NT2/D1 (cell line): ENCODE measurements around the gene TRIM33.

Experiments used
- DNase-seq: peaks from one replicate; pipeline ENCODE4 v3.0.0-alpha.2; 2011; ENCODE audit warnings: low read depth, low spot score
- H3K27me3 ChIP-seq: 2 replicates; pipeline ENCODE4 v1.6.0; 2011; ENCODE audit warnings: mild to moderate bottlenecking; ENCODE audit not compliant: insufficient read length, insufficient read depth
- H3K36me3 ChIP-seq: 2 replicates; pipeline ENCODE4 v1.6.1; 2011; ENCODE audit warnings: mild to moderate bottlenecking, low read length, mixed read lengths; ENCODE audit not compliant: insufficient read depth, insufficient read length
- H3K4me1 ChIP-seq: 2 replicates; pipeline ENCODE4 v1.5.1; 2011; ENCODE audit not compliant: insufficient read depth, insufficient read length
- H3K4me3 ChIP-seq: 2 replicates; pipeline ENCODE4 v1.5.1; 2011; ENCODE audit warnings: low read depth; ENCODE audit not compliant: insufficient read length
- H3K9ac ChIP-seq: 2 replicates; pipeline ENCODE4 v1.6.0; 2011; ENCODE audit warnings: low read depth; ENCODE audit not compliant: insufficient read length
- H3K9me3 ChIP-seq: 2 replicates; pipeline ENCODE4 v1.5.1; 2011; ENCODE audit warnings: mild to moderate bottlenecking, low read length; ENCODE audit not compliant: insufficient read depth
- SUZ12 ChIP-seq: IDR thresholded peaks from 2 replicates; pipeline ENCODE4 v1.6.1; 2011; ENCODE audit not compliant: insufficient read length, insufficient read depth; ENCODE audit errors: extremely low read depth
- YY1 ChIP-seq: IDR thresholded peaks from 2 replicates; pipeline ENCODE4 v1.6.1; 2011; ENCODE audit not compliant: insufficient read length, insufficient read depth
- ZNF274 ChIP-seq: IDR thresholded peaks from 2 replicates; pipeline ENCODE4 v1.6.1; 2011; ENCODE audit warnings: mild to moderate bottlenecking, low read depth, low read length

Gene TRIM33

DNA sequence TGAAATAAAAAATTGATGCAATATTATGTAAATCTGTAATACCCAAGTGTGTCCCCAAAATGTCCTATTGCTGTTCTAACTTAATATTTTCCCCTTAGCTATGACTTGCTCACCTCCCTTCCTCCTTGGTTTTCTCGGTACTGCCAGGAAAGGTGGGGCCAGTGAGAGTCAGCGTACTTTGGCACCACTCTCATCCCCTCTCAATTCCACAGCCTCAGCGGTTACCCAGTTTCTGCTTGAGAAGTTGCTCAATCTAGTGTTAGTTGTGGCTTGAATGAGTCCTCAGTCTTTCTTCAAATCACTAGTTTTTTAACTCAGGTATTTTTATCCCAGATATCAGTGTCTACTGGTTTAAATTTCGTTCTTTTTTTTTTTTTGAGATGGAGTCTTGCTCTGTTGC lies 38.1 kb upstream of the TRIM33 start:
- H3K27me3 ChIP-seq, result no peaks in the 10 kb centered on the region
- H3K4me1 ChIP-seq, result no peaks in the 10 kb centered on the region
- DNase-seq, result no peak
- no peaks in the 10 kb centered on the region for H3K9me3 ChIP-seq
- TF ChIP-seq ZNF274 (no peak), YY1 (no peak), SUZ12 (no peak)
- no peak overlapping the region for H3K9ac ChIP-seq
- no peaks in the 10 kb centered on the region for H3K36me3 ChIP-seq
- H3K4me3 ChIP-seq, result no peak overlapping the region

DNA sequence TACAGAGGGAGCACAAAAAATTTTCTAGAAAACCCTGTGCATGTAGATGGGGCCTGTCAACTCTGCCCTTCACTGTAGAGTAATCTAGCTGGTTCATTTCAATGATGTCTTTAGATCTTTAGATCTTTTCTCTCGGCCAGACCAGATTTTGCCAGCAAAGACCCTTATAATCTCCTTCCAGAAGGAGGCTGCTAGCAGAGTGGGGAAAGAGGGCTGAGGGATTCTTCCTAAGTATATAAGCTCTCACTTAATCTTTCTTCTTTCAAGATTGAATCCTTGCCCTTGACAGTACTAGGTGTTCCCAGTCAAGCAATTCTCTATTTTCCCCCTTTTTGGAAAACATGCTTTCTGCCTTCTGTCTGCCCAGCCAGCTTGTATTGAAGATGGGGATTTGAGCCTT lies 36.1 kb upstream of the TRIM33 start:
- no peaks in the 10 kb centered on the region for H3K27me3 ChIP-seq
- H3K9ac ChIP-seq, result no peak overlapping the region
- no peak overlapping the region for H3K4me3 ChIP-seq
- H3K36me3 ChIP-seq, result no peaks in the 10 kb centered on the region
- no peaks in the 10 kb centered on the region for H3K9me3 ChIP-seq
- no peak for TF ChIP-seq ZNF274
- TF ChIP-seq SUZ12, result no peak
- no peak for TF ChIP-seq YY1
- H3K4me1 ChIP-seq, result no peaks in the 10 kb centered on the region
- no peak for DNase-seq

DNA sequence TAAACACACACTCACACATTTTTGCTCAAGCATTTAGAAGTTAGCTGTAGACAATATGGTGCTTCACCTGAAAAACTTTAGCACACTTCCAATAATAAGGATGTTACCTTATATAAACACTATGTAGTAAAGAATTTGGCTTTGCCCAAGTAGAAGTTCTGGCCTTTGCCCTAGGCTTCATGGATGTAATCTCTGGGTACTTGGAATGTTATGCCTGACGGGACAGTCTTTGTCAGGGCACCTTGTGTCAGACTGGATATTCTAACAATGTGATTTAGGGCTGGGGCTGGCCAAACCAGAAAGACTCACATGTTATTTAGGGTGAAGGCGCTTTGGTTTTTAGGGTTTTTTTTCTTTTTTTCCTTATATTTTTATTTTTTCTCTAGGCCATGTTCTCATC lies 34.8 kb upstream of the TRIM33 start:
- TF ChIP-seq SUZ12 (no peak), ZNF274 (no peak), YY1 (no peak)
- Histone ChIP-seq H3K4me3 (no peak overlapping the region), H3K27me3 (no peaks in the 10 kb centered on the region), H3K4me1 (no peaks in the 10 kb centered on the region), H3K9ac (no peak overlapping the region), H3K36me3 (no peaks in the 10 kb centered on the region), H3K9me3 (no peaks in the 10 kb centered on the region)
- no peak for DNase-seq

DNA sequence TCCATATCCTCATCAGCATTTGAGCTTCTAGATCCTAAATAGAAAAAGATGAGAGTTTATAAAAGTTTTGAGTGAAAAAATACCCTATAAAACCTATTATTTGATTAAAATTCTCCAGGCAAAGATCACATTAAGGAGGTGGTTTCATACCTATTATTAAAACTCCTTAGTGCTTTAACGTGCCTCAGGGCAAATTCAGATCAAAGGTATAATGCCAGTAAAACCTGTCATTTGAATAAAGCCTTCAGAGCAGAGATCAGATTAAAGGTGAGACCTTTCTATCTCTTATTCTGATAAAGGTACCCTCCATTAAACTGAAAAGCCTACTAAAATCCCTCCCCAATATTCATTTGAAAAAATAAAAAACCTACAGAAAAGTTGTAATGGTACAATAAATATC lies 34.3 kb upstream of the TRIM33 start:
- Histone ChIP-seq H3K9me3 (no peaks in the 10 kb centered on the region), H3K9ac (no peak overlapping the region), H3K4me3 (no peak overlapping the region), H3K4me1 (no peaks in the 10 kb centered on the region), H3K27me3 (no peaks in the 10 kb centered on the region), H3K36me3 (no peaks in the 10 kb centered on the region)
- TF ChIP-seq ZNF274 (no peak), SUZ12 (no peak), YY1 (no peak)
- no peak for DNase-seq

DNA sequence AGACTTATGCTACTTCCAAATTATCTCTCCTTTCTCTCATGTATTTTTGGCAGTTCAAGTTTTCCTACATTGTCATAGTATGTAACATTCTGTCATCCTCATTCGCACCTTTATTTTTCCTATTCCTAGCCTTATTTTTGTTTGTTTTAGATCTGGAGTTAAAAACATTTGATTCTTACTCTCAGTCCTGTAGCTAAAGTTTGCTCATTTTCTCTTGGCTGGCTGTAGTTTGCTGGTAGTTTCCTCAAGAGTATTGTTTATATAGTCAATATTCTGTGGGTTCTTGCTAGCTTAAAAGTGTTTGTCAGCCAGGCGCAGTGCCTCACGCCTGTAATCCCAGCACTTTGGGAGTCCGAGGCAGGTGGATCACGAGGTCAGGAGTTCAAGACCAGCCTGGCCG lies 29.8 kb upstream of the TRIM33 start:
- Histone ChIP-seq H3K4me3 (no peak overlapping the region), H3K4me1 (no peaks in the 10 kb centered on the region), H3K36me3 (no peaks in the 10 kb centered on the region), H3K9ac (no peak overlapping the region), H3K27me3 (no peaks in the 10 kb centered on the region), H3K9me3 (no peaks in the 10 kb centered on the region)
- TF ChIP-seq ZNF274 (no peak), YY1 (no peak), SUZ12 (no peak)
- no peak for DNase-seq

DNA sequence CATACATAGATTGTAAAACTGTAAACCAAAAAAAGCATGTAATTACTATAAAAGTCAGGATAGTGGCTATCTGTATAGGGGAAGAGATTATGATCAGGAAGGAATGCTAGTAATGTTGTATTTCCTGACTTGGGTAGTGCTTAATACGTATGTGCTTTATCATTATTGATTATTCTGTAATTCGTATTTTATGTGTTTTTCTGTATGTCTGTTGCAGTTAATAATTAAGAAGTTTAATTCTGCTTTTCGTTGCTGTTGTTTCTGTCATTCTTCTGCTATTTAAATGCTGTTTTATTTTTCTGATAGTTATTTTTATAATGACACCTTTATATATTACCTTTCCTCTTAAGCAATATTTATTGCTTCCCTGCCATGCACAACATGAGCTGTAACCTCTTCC lies 29.3 kb upstream of the TRIM33 start:
- H3K9ac ChIP-seq, result no peak overlapping the region
- DNase-seq, result no peak
- no peak overlapping the region for H3K4me3 ChIP-seq
- no peaks in the 10 kb centered on the region for H3K27me3 ChIP-seq
- TF ChIP-seq YY1, result no peak
- no peak for TF ChIP-seq ZNF274
- TF ChIP-seq SUZ12, result no peak
- H3K36me3 ChIP-seq, result no peaks in the 10 kb centered on the region
- H3K9me3 ChIP-seq, result no peaks in the 10 kb centered on the region
- no peaks in the 10 kb centered on the region for H3K4me1 ChIP-seq

DNA sequence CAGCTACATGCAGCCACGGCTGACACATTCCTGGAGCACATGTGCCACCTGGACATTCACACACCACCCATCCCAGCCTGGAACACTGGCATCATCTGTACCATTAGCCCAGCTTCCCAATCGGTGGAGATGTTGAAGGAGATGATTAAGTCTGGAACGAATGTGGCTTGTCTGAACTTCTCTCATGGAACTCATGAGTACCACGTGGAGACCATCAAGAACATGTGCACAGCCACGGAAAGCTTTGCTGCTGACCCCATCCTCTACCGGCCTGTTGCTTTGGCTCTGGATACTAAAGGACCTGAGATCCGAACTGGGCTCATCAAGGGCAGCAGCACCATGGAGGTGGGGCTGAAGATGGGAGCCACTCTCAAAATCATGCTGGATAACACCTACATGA lies 25.0 kb upstream of the TRIM33 start:
- Histone ChIP-seq H3K9me3 (no peaks in the 10 kb centered on the region), H3K9ac (no peak overlapping the region), H3K27me3 (no peaks in the 10 kb centered on the region), H3K4me3 (no peak overlapping the region), H3K4me1 (no peaks in the 10 kb centered on the region), H3K36me3 (no peaks in the 10 kb centered on the region)
- DNase-seq, result no peak
- TF ChIP-seq YY1 (no peak), ZNF274 (no peak), SUZ12 (no peak)

DNA sequence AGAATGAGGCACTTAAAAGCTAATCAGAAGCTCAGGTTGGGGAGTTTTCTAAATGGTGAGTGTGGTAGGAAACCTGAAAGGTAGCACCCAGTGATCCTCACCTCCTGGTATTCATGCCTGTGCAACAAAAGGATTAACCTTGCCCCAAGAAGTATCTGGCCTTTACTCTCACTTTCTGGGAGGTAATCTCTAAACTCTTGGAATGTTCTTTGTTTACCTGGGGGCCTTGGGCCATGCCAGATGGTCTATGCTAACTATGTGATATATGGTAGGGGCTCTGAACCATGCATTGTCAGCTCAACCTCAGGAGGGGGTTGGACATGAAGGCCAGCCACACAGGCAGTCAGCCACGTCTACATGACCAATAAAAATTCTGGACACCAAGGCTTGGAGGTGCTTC lies 24.4 kb upstream of the TRIM33 start:
- H3K36me3 ChIP-seq, result no peaks in the 10 kb centered on the region
- DNase-seq, result no peak
- no peaks in the 10 kb centered on the region for H3K9me3 ChIP-seq
- no peaks in the 10 kb centered on the region for H3K27me3 ChIP-seq
- H3K4me3 ChIP-seq, result no peak overlapping the region
- no peak for TF ChIP-seq SUZ12
- no peak for TF ChIP-seq YY1
- no peak for TF ChIP-seq ZNF274
- H3K9ac ChIP-seq, result no peak overlapping the region
- no peaks in the 10 kb centered on the region for H3K4me1 ChIP-seq
